ENCODE results near the gene RGS9.
A peak's percentile ranks its signal among the peaks of the same experiment; 100 is the strongest.

The RGS9 gene

DNA sequence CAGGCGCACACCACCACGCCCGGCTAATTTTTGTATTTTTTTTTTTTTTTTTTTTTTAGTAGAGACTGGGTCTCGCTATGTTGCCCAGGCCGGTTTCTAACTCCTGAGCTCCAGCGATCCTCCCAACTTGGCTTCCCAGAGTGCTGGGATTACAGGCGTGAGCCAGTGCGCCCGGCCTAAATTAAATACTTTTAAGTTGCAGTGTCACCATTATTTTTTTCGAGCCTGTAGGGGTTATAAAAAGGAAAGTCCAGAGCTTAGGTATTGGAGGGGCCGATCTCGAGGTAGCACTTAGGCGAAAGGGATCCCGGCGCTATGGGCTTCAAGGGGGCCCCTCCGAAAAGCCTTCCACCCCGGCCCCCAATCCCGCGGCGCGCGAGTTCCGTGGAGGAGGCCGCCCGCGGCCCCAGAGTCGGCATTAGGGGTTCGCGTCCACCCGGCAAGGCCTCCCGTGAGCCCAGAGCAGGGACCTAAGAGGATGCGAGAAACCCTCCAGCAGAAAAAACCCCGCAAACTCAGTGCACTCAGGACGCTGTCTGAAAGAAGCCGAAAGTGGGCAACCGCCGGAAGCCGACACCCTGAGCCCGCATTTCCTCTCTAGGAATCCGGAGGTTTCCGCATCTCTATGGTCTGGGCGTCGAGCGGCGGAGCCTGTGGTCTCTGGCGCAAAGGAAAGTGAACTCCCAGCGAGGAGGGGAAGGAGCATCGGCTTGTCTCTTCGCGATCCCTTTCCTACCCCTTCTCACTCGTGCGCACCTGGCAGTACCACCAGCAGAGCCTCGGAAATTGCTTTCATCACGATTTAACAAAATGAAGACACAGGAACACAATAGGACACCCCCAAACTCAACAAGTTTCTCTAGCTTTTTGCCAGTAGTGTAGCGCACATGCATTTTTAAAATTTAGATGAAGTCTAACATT lies 14.1 kb upstream of the RGS9 start:
- TF ChIP-seq, protein P1, sequence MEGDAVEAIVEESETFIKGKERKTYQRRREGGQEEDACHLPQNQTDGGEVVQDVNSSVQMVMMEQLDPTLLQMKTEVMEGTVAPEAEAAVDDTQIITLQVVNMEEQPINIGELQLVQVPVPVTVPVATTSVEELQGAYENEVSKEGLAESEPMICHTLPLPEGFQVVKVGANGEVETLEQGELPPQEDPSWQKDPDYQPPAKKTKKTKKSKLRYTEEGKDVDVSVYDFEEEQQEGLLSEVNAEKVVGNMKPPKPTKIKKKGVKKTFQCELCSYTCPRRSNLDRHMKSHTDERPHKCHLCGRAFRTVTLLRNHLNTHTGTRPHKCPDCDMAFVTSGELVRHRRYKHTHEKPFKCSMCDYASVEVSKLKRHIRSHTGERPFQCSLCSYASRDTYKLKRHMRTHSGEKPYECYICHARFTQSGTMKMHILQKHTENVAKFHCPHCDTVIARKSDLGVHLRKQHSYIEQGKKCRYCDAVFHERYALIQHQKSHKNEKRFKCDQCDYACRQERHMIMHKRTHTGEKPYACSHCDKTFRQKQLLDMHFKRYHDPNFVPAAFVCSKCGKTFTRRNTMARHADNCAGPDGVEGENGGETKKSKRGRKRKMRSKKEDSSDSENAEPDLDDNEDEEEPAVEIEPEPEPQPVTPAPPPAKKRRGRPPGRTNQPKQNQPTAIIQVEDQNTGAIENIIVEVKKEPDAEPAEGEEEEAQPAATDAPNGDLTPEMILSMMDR (IDR thresholded peaks at IDR 0.05; ENCODE audit: extremely low read depth, insufficient read depth, missing control alignments): no peak
- in situ Hi-C loops (cut with MboI; ENCODE audit: low pct_unique_long_range_greater_than_20kb, low sequenced_read_pairs, unreplicated experiment): no loop called here
- DNase-seq (ENCODE audit: low spot score): peak; percentile 84

DNA sequence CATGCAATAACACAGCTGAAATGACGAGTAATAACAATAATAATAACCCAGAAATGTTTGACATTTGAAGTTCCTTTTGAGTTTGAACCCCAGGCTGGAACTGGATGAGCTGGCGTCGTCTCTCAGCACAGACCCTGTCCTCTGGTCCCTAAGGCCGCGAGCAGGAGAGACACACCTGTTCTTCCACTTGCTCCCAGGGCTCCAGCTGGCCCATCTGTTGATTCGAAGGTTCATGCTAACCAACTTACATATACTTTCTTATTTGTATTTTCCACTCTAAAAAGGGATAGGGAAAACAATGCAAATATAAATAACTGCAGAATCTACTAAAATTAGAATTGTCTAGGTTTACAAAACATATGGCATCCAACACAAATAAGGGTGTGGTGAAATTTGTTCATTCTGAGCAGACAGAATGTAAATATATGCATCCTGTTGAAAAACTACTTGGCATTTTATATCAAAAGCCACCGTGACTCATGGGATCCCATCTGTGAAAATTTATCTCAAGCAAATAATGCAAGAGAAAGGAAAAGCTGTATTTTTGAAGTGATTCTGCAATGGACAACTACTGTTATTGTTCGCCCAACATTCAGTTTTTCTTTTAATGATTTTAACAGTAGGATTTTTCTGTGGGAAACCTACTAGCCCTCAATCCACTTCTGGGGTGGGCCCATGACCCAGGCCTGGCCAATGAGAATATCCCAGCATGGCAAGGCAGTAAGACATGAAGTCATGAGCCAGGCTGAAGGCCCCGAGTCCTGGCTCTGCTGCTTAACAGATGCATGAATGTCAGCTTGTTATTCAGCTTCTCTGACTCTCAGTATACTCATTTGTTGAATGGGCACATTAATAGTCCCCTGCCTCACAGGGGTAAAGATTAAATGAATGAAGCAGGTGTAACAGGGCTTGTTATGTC lies 13.2 kb upstream of the RGS9 start:
- TF ChIP-seq, protein P1 (IDR thresholded peaks at IDR 0.05; ENCODE audit: extremely low read depth, insufficient read depth, missing control alignments): no peak
- in situ Hi-C loops (cut with MboI; ENCODE audit: low pct_unique_long_range_greater_than_20kb, low sequenced_read_pairs, unreplicated experiment): no loop called here
- no peak for DNase-seq (ENCODE audit: low spot score)

DNA sequence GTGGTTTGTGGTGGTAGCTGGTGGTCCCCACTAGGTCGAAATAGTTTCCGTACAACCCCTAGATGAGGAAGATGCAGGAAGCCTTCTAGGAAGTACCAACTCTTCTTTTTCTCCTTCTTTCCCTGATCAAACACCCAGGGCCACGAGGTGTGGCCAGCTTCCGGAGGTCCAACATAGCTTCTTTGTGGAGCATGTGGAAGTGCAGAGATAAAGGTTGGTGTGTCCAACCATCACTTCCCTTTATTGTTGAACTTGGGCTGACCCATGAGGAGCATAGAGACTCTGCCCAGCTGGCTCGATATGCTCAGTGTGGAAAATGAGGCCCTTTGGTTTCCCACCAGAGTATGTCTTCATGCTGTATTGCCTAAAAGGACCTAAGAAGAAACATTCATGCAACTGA lies 6.3 kb upstream of the RGS9 start:
- no peak for DNase-seq (ENCODE audit: low spot score)
- TF ChIP-seq, protein P1 (IDR thresholded peaks at IDR 0.05; ENCODE audit: extremely low read depth, insufficient read depth, missing control alignments): no peak
- in situ Hi-C loops (cut with MboI; ENCODE audit: low pct_unique_long_range_greater_than_20kb, low sequenced_read_pairs, unreplicated experiment): no loop called here

DNA sequence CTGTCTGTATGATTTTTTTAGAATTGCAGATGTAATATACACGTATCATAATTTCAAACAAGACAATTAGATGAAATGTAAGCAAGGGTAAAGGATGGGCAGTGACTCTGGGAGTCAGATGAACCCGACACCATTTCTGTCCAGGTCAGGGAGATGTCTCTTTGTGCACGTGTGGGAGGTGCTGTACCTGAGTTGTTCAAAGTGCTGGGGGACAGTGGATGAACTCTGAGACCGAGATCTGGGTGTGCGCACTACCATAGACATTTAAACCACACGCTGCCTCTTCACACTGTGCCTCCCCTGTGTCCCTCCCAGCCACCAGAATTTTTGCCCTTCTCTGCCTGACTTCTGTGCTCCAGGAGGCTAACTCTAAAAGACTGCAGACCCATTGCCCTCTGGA lies 5.9 kb upstream of the RGS9 start:
- no peak for DNase-seq (ENCODE audit: low spot score)
- TF ChIP-seq, protein P1 (IDR thresholded peaks at IDR 0.05; ENCODE audit: extremely low read depth, insufficient read depth, missing control alignments): no peak
- in situ Hi-C loops (cut with MboI; ENCODE audit: low pct_unique_long_range_greater_than_20kb, low sequenced_read_pairs, unreplicated experiment): no loop called here

DNA sequence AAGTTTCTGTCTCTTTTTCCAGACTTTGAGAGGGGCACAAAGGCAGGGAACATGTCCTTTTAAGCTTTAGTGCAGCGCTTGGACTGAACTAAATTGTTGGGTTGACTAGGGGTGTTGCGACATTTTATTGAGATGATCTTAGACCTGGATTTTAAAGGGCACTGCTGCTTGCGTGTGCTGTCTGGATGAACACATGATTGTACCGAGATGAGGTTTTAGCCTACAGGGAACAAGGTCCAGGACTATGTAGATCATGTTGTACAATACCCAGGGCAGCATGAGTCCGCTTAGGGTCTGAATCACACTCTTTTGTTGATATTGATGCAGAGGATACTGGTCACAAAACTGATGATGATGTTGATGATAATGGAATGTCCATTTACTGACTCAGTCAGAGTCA lies 5.2 kb upstream of the RGS9 start:
- in situ Hi-C loops (cut with MboI; ENCODE audit: low pct_unique_long_range_greater_than_20kb, low sequenced_read_pairs, unreplicated experiment): no loop called here
- DNase-seq (ENCODE audit: low spot score): no peak
- TF ChIP-seq, protein P1 (IDR thresholded peaks at IDR 0.05; ENCODE audit: extremely low read depth, insufficient read depth, missing control alignments): no peak

DNA sequence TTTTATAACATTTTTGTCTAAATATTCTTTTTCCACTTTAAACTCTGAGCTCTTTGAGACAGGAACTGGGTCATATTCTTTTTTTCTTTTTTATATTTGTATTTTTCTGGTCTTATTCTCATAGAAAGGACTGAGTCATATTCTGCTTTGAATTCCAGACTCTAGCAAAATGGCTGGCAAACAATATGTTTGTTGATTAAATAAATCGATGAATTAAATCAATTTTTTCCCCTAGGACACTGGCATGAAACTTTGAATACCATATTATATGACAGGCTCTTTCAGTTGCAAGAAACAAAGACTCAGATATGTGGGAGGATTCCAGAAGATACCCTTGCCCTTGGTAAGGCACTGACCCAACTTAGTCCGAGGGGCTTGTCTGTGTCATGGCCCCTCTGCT lies 3.1 kb upstream of the RGS9 start:
- in situ Hi-C loops (cut with MboI; ENCODE audit: low pct_unique_long_range_greater_than_20kb, low sequenced_read_pairs, unreplicated experiment): no loop called here
- no peak for DNase-seq (ENCODE audit: low spot score)
- TF ChIP-seq, protein P1 (IDR thresholded peaks at IDR 0.05; ENCODE audit: extremely low read depth, insufficient read depth, missing control alignments): no peak
